HUES6 (cell line): ENCODE measurements around the gene LENG1.

Experiments used
- H3K27ac ChIP-seq: 2 replicates; pipeline ENCODE4 v1.7.0; 2013; ENCODE audit warnings: low read depth, mild to moderate bottlenecking, low read length, inconsistent platforms
- H3K27me3 ChIP-seq: 2 replicates; pipeline ENCODE4 v1.6.1; 2013; ENCODE audit warnings: low read length; ENCODE audit not compliant: control insufficient read depth, insufficient read depth
- H3K36me3 ChIP-seq: 2 replicates; pipeline ENCODE4 v1.6.1; 2013; ENCODE audit warnings: low read length; ENCODE audit not compliant: control insufficient read depth, insufficient read depth
- H3K4me1 ChIP-seq: 2 replicates; pipeline ENCODE4 v1.6.1; 2013; ENCODE audit warnings: low read length; ENCODE audit not compliant: control insufficient read depth, insufficient read depth
- H3K4me3 ChIP-seq: 2 replicates; pipeline ENCODE4 v1.5.1; 2013; ENCODE audit warnings: low read depth, low read length
- H3K9ac ChIP-seq: one replicate; pipeline ENCODE4 v1.6.1; 2013; ENCODE audit warnings: mild to moderate bottlenecking, low read length
- H3K9me3 ChIP-seq: 2 replicates; pipeline ENCODE4 v1.6.1; 2013; ENCODE audit warnings: low read depth, low read length; ENCODE audit not compliant: control insufficient read depth, insufficient read depth

LENG1 gene

DNA sequence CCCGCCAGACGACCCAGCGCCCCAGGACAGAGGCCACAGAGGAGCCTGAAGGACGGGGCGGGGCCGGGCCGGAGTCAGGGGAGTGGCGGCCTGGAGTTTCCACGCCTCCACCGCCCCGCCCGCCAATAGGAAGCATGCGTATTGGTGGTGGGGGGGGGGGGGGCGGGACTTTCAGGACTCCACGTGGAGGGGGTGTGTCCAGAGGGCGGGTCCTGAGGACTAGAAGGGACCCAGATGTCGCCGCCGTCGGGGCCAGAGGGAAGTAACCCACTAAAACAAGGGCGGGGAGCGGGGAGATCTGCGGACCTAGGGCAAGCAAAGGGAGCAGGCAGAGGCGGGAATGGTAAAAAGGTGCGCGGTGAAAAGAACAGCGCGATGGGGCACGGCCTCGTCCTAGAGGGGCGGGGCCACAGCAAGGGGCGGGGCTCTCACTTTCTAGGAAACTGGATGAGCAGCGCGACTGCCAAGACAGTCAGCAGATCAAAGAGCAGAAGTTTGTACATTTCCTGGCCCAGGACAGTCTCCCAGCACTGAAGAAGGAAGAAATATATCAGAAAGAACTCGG, 2.8 kb upstream of the LENG1 start:
- peak overlapping the region; percentile 75 for H3K4me3 ChIP-seq

DNA sequence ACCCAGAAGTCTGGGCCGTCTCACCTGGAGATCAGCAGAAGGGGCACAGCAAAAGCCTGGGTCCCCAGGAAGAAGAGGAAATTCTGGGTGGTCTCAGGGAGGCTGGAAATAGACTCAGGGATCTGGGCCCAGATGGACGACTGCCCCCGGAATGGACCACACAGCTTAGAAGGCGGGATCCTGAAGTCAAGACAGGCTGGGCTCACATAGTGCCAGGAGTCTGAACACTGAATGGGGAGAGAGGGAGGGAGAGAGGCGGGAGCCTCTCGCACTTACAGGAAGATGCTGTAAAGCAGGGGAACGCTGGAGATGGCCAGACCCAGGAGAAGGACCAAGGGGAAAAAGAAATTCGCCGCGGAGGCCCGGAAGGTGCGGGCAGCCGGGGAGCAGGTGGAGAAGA, 1.3 kb upstream of the LENG1 start:
- H3K4me3 ChIP-seq, result peak overlapping the region; percentile 89
- H3K27me3 ChIP-seq, result peaks cover 9% of the 10 kb centered on the region
- peak overlapping the region; percentile 79 for H3K9ac ChIP-seq
- H3K27ac ChIP-seq, result no peak overlapping the region
- H3K36me3 ChIP-seq, result peaks cover 17% of the 10 kb centered on the region
- H3K4me1 ChIP-seq, result peaks cover 20% of the 10 kb centered on the region
- no peaks in the 10 kb centered on the region for H3K9me3 ChIP-seq

More for the DNA sequence above, 2.8 kb upstream of the LENG1 start:
- H3K36me3 ChIP-seq, result peaks cover 5% of the 10 kb centered on the region
- peaks cover 9% of the 10 kb centered on the region for H3K27me3 ChIP-seq
- H3K9me3 ChIP-seq, result no peaks in the 10 kb centered on the region
- H3K4me1 ChIP-seq, result peaks cover 20% of the 10 kb centered on the region
- no peak overlapping the region for H3K9ac ChIP-seq
- H3K27ac ChIP-seq, result no peak overlapping the region

GRCh38 chr19:54160182-54160811, 776 bp upstream of the LENG1 start:
- Histone ChIP-seq H3K27me3 (peaks cover 9% of the 10 kb centered on the region), H3K4me3 (peak overlapping the region; percentile 89), H3K9ac (peak overlapping the region; percentile 79), H3K4me1 (peaks cover 20% of the 10 kb centered on the region), H3K27ac (peak overlapping the region; percentile 45; the same call in 1 of the 2 replicates), H3K36me3 (peaks cover 23% of the 10 kb centered on the region), H3K9me3 (no peaks in the 10 kb centered on the region)

DNA sequence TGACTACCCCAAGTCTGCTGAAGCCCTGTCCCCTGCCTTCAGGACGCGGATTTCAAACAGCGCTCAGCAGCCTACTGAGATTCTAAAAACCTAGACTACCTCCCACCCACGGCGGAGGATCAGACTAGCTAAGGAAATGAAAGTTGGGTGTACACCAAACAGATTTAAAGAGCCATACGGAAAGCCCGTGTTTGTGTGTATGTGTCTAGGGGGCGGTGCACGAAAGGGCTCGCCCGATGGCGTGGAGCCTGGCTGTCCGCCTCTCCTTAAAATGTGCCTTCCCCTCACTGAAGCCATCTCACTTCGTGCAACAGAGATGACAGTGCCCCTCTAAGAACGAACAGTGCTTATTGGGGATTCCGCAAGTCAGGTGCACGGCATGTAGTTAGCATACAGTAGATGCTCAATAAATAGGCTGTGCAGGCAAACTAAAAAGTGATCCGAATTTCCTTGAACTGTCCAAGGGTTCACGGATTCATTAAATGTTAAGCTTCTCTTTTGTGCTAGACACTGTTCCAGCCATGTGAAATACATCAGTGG, 639 bp downstream of the LENG1 start:
- no peaks in the 10 kb centered on the region for H3K9me3 ChIP-seq
- H3K9ac ChIP-seq, result peak overlapping the region; percentile 87
- peak overlapping the region; percentile 85; the same call in 1 of the 2 replicates for H3K27ac ChIP-seq
- H3K36me3 ChIP-seq, result peaks cover 37% of the 10 kb centered on the region
- H3K4me3 ChIP-seq, result peak overlapping the region; percentile 89
- H3K27me3 ChIP-seq, result peaks cover 9% of the 10 kb centered on the region
- peaks cover 17% of the 10 kb centered on the region for H3K4me1 ChIP-seq

- Histone ChIP-seq H3K27me3 (no peaks in the 10 kb centered on the region), H3K9ac (no peak overlapping the region), H3K9me3 (no peaks in the 10 kb centered on the region), H3K27ac (no peak overlapping the region), H3K4me1 (peaks cover 16% of the 10 kb centered on the region), H3K36me3 (peaks cover 56% of the 10 kb centered on the region), H3K4me3 (no peak overlapping the region)
Measured at GRCh38 chr19:54156953-54157352, 2.6 kb downstream of the LENG1 start.

DNA sequence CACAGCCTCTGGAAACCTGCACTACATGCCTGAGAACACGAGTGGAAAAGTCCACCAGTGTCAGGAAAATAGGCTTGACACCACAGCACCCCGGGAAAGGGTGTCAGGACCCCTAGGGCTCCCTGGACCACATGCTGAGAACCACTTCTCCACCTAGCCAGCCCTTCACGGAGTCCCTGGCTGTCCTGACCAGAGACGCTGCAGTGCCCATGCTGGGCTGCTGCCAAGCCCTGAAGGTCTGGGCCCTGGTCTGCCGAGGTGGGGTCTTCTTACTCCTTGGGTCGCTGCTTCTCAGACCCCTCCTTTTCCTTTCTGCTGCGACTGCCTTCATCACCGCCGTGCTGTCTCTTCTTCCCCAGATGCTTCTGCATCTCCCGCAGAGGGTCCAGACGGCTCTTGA, 3.0 kb downstream of the LENG1 start:
- H3K4me3 ChIP-seq, result no peak overlapping the region
- peaks cover 13% of the 10 kb centered on the region for H3K4me1 ChIP-seq
- H3K9me3 ChIP-seq, result no peaks in the 10 kb centered on the region
- H3K27ac ChIP-seq, result no peak overlapping the region
- H3K9ac ChIP-seq, result no peak overlapping the region
- no peaks in the 10 kb centered on the region for H3K27me3 ChIP-seq
- H3K36me3 ChIP-seq, result peaks cover 61% of the 10 kb centered on the region

DNA sequence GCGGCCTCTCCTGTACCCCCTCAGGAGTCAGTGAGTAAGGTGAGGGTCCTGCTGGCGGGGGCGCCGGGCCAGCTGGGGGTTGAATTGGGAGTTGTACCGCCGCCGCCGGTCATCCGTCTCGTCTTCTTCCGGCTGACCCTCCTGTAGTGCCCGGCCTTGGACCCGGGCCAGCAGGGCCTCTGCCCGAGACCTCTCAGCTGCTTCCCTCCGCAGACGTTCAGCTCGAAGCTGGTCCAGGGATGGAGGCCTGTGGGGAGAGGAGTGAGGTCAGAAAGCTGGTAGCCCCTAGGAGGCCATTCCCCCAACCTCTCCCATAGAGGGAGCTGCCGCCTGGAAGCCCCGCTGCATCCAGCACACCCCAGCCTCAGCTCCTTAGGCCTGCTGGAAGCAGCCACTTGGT, 3.8 kb downstream of the LENG1 start:
- Histone ChIP-seq H3K4me3 (no peak overlapping the region), H3K27ac (no peak overlapping the region), H3K9ac (no peak overlapping the region), H3K4me1 (peaks cover 9% of the 10 kb centered on the region), H3K27me3 (no peaks in the 10 kb centered on the region), H3K36me3 (peaks cover 67% of the 10 kb centered on the region), H3K9me3 (no peaks in the 10 kb centered on the region)

GRCh38 chr19:54154603-54155345, 4.7 kb downstream of the LENG1 start:
- Histone ChIP-seq H3K9me3 (no peaks in the 10 kb centered on the region), H3K4me3 (no peak overlapping the region), H3K36me3 (peaks cover 75% of the 10 kb centered on the region), H3K4me1 (peaks cover 8% of the 10 kb centered on the region), H3K27me3 (no peaks in the 10 kb centered on the region), H3K9ac (no peak overlapping the region), H3K27ac (no peak overlapping the region)

DNA sequence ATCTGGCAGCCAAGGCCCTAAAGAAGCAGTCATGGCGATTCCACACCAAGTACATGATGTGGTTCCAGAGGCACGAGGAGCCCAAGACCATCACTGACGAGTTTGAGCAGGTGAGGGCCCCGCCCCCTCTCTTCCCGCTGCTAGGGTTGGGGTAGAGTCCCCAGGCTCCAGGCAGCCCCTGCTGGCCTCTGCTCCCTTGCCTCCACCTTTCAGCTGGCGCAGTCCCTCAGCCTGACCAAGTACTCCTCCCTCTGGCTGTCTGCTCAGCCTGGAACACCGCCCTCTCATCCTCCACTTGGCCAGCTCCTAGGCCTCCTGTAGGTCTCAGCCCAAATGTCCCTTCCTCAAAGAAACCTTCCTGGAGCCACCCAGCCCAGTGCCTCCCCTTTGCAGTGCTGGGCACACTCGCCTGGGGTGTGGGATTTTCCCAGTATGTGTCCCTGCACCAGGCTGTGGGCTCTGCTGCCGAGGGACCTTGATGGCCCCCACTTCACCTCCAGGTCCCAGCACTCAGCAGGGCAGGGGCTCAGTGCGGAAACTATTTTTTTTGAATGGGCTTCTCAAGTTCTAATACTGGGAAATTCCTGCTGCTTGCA, 5.7 kb downstream of the LENG1 start:
- H3K36me3 ChIP-seq, result peaks cover 85% of the 10 kb centered on the region
- H3K27me3 ChIP-seq, result no peaks in the 10 kb centered on the region
- H3K9me3 ChIP-seq, result no peaks in the 10 kb centered on the region
- no peak overlapping the region for H3K4me3 ChIP-seq
- no peak overlapping the region for H3K27ac ChIP-seq
- peaks cover 5% of the 10 kb centered on the region for H3K4me1 ChIP-seq
- H3K9ac ChIP-seq, result no peak overlapping the region

DNA sequence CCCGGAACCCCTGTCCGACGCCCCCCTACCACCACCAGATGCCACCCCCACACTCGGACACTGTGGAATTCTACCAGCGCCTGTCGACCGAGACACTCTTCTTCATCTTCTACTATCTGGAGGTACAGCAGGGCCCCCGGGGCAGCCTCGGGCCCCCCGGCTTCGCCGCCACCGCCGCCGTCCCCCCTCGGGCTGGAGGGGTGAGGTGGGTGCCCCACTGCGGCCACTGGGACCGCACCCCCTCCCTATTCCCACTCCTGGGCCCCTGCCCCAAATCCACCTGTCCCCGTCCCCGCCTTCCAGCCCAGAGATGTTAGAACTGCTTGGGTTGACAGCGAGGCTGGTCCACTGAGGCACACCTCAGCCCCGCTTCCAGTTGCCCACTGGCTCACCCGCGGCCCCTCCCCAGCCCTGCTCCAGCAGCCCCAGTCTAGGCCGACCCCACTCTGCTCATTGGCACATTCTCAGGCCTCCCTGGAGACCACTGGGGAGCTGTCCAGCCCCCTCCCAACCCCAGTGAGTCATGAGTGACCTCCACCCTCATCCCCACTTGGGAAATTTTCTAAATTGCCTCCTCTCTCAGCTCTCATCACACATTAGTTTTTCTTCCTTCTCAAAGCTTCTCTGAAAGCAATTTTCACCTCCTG, 6.5 kb downstream of the LENG1 start:
- Histone ChIP-seq H3K4me1 (no peaks in the 10 kb centered on the region), H3K36me3 (peaks cover 90% of the 10 kb centered on the region), H3K27ac (no peak overlapping the region), H3K9me3 (no peaks in the 10 kb centered on the region), H3K27me3 (no peaks in the 10 kb centered on the region), H3K4me3 (no peak overlapping the region), H3K9ac (no peak overlapping the region)
